ENCODE data around the gene SCGB1D1. TPM values are rescaled to one million over a fixed set of nuclear protein-coding genes. Genes with fewer than 3 reads are reported as not detected.

The SCGB1D1 gene
- total and polyA plus RNA-seq, 10 of the 15 experiments (the other 5 are each of a cell fraction or from before 2014, with no cell fraction given) = not detected

- Histone ChIP-seq H3K79me2 (ENCODE audit: control insufficient read depth, insufficient read depth, low read length) (no peaks in the 10 kb centered on the region), H3K27ac (ENCODE audit: control insufficient read depth, insufficient read depth) (no peak overlapping the region), H4K20me1 (ENCODE audit: control insufficient read depth, insufficient read depth) (no peaks in the 10 kb centered on the region), H3K4me3 (no peak overlapping the region), H3K4me2 (ENCODE audit: control insufficient read depth, insufficient read depth) (no peak overlapping the region), H2AFZ (ENCODE audit: control insufficient read depth, low read depth, low read length) (no peak overlapping the region), H3K36me3 (ENCODE audit: control insufficient read depth in 2 of 2, insufficient read depth in 2 of 2, low read length in 1 of 2) (no peaks in the 10 kb centered on the region), H3K9ac (ENCODE audit: control insufficient read depth, insufficient read depth, low read length) (no peak overlapping the region), H3K9me3 (replicated peaks; ENCODE audit: control insufficient read depth, insufficient read depth, low read length) (no peaks in the 10 kb centered on the region), H3K4me1 (ENCODE audit: control insufficient read depth, insufficient read depth, low read length) (no peaks in the 10 kb centered on the region), H3K27me3 (replicated peaks in 1 of 2; ENCODE audit: control insufficient read depth in 2 of 2, insufficient read depth in 2 of 2, low read length in 1 of 2) (peaks cover 0 to 3% of the 10 kb centered on the region in 2 experiments; a peak in 1 of 4 replicates)
- RAD21 ChIA-PET (ENCODE audit: unreplicated experiment) = no interaction called here
- TF ChIP-seq RAD51 (IDR thresholded peaks at IDR 0.05) (no peak), SRF (IDR thresholded peaks at IDR 0.05; ENCODE audit: low read depth in 2 of 2, low read length in 2 of 2) (no peak), MEF2A (IDR thresholded peaks at IDR 0.05; ENCODE audit: insufficient read depth, low read depth, low read length) (no peak), CHD1 (IDR thresholded peaks at IDR 0.05; ENCODE audit: low read depth, low read length) (no peak), PAX8 (IDR thresholded peaks at IDR 0.05) (no peak), ZNF207 (IDR thresholded peaks at IDR 0.05; ENCODE audit: borderline replicate concordance) (no peak)
- TF ChIP-seq, protein P1, sequence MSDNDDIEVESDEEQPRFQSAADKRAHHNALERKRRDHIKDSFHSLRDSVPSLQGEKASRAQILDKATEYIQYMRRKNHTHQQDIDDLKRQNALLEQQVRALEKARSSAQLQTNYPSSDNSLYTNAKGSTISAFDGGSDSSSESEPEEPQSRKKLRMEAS (IDR thresholded peaks at IDR 0.05; ENCODE audit: low read depth, low read length) = no peak
- 1% methylated on average over 6 of the region's 6 CpGs for WGBS (ENCODE audit: insufficient coverage, insufficient replicate concordance, low lambda C conversion rate, missing lambda C conversion rate)
- POLR2A ChIA-PET = no interaction called here
- in situ Hi-C loops (cut with MboI) = no loop called here
- no peak for FAIRE-seq
- no TSS peak for BruUV-seq (replicated peaks)
- ATAC-seq = no peak
- intact Hi-C loops (cut with micrococcal nuclease; ENCODE audit: unreplicated experiment) = no loop called here
- SMC1A ChIA-PET (ENCODE audit: uncharacterized antibody, unreplicated experiment) = no interaction called here
- CTCF ChIA-PET = no interaction called here
- DNase-seq (ENCODE audit: low read depth, low spot score) = no peak
Observed at GRCh38 chr11:62202910-62203309, 12.9 kb downstream of the SCGB1D1 start.

DNA sequence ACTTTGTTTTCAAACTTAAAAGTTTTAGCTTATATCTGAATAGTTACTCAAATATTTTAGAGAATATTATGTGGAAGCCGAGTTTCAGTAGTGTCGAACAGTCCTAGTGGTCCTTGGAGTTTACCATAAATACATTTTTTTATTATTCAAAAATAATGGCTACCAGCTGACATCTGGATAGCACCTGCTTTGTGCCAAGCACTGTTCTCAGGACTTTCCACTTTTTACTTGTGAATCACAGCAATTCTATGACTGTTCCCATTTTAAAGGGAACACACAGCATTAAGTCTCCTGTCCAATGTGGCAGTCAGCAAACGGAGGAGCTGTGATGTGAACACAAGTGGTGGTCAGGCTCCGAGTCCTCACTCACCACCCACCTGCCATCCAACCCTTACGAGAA, 14.4 kb downstream of the SCGB1D1 start:
- no peaks in the 10 kb centered on the region for H3K4me1 ChIP-seq (ENCODE audit: control insufficient read depth, insufficient read depth, low read length)
- H3K27me3 ChIP-seq (replicated peaks in 1 of 2; ENCODE audit: control insufficient read depth in 2 of 2, insufficient read depth in 2 of 2, low read length in 1 of 2) = peaks cover 0 to 3% of the 10 kb centered on the region in 2 experiments; a peak in 1 of 4 replicates
- in situ Hi-C loops (cut with MboI) (no loop called here), intact Hi-C loops (cut with micrococcal nuclease; ENCODE audit: unreplicated experiment) (no loop called here)
- no peak overlapping the region for H2AFZ ChIP-seq (ENCODE audit: control insufficient read depth, low read depth, low read length)
- no peaks in the 10 kb centered on the region for H3K9me3 ChIP-seq (replicated peaks; ENCODE audit: control insufficient read depth, insufficient read depth, low read length)
- RAD21 ChIA-PET (ENCODE audit: unreplicated experiment) = interaction anchor here (0.7 kb wide), 1 partner anchor 9 kb away, joined by 3 read pairs; no protein-coding TSS in a partner anchor
- H3K9ac ChIP-seq (ENCODE audit: control insufficient read depth, insufficient read depth, low read length) = no peak overlapping the region
- WGBS (ENCODE audit: insufficient coverage, insufficient replicate concordance, low lambda C conversion rate, missing lambda C conversion rate) = 1% methylated on average over 5 of the region's 5 CpGs
- DNase-seq (ENCODE audit: low read depth, low spot score) (no peak), ATAC-seq (no peak), FAIRE-seq (no peak)
- SMC1A ChIA-PET (ENCODE audit: uncharacterized antibody, unreplicated experiment) = no interaction called here
- POLR2A ChIA-PET = interaction anchor here (0.6 kb wide), 1 partner anchor 40 kb away, joined by 5 read pairs; no protein-coding TSS in a partner anchor
- no peak overlapping the region for H3K4me2 ChIP-seq (ENCODE audit: control insufficient read depth, insufficient read depth)
- H3K36me3 ChIP-seq (ENCODE audit: control insufficient read depth in 2 of 2, insufficient read depth in 2 of 2, low read length in 1 of 2) = no peaks in the 10 kb centered on the region
- no peaks in the 10 kb centered on the region for H3K79me2 ChIP-seq (ENCODE audit: control insufficient read depth, insufficient read depth, low read length)
- H3K27ac ChIP-seq (ENCODE audit: control insufficient read depth, insufficient read depth) = no peak overlapping the region
- no peaks in the 10 kb centered on the region for H4K20me1 ChIP-seq (ENCODE audit: control insufficient read depth, insufficient read depth)
- no peak overlapping the region for H3K4me3 ChIP-seq
- CTCF ChIA-PET = interaction anchor here (1.1 kb wide), 1 partner anchor 13 kb away, joined by 3 read pairs; no protein-coding TSS in a partner anchor
- BruUV-seq (replicated peaks) = no TSS peak
- TF ChIP-seq STAT3 (IDR thresholded peaks at IDR 0.05; ENCODE audit: low read depth, low read length) = no peak
- TF ChIP-seq JUND (IDR thresholded peaks at IDR 0.05; ENCODE audit: low read depth, low read length) = no peak
- TF ChIP-seq CREB1 (IDR thresholded peaks at IDR 0.05; ENCODE audit: low read depth) = no peak
- no peak for TF ChIP-seq ATF2 (IDR thresholded peaks at IDR 0.05; ENCODE audit: low read length)
- no peak for TF ChIP-seq ZNF687 (IDR thresholded peaks at IDR 0.05)

Measured in GM12878 (cell line).